Activated CD4-positive, CD25-positive, alpha-beta regulatory T cell treated with anti-CD3 and anti-CD28 coated beads, Interleukin-2, amount 50 U/mL, for 16 hours (primary cell): ENCODE measurements around the gene RASSF10.

Experiments
- DNase-seq: peaks from one replicate; pipeline ENCODE4 v3.0.0-alpha.2; 2020; ENCODE audit warnings: low read depth, low spot score

The RASSF10 gene

GRCh38 chr11:12994476-12994875 is 14.6 kb upstream of the RASSF10 start:
- no peak for DNase-seq

DNA sequence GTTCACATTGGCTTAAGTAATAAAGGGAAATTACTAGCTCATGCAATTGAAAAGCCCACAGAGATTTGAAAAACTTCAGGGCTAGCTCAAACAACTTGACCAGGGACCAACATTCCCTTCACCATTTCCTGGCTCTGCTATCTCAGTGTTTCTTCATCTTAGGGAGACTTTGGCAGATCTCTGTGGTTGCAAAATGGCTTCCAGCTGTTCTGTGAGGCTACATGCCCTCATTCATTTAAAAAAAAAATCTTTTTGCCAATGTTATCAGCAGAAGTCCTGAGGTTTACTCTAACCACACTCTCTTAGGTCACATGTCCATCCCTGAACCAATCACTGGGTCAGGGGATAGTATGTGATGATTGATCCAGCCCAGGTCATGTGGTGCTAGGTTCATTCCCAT is 13.9 kb upstream of the RASSF10 start:
- no peak for DNase-seq

- DNase-seq, result no peak
These were observed 13.3 kb upstream of the RASSF10 start for GRCh38 chr11:12995823-12996222.

- DNase-seq, result no peak
These were observed 11.9 kb upstream of the RASSF10 start for GRCh38 chr11:12997168-12997567.

DNA sequence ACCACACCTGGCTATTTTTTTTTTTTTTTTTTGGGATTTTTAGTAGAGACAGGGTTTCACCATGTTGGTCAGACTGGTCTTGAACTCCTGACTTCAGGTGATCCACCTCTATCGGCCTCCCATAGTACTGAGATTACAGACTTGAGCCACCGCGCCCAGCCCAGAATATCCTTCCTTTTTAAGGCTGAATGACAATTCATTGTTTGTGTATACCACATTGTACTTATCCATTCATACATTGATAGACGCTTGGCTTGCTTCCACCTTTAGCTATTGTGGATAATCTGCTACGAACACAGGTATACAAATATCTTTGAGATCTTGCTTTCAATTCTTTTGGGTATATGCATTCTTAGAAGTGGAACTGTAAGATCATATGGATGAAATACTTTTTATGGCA is 10.8 kb upstream of the RASSF10 start:
- DNase-seq, result no peak

- DNase-seq, result no peak
These were observed 9.5 kb upstream of the RASSF10 start for GRCh38 chr11:12999597-12999996.

DNA sequence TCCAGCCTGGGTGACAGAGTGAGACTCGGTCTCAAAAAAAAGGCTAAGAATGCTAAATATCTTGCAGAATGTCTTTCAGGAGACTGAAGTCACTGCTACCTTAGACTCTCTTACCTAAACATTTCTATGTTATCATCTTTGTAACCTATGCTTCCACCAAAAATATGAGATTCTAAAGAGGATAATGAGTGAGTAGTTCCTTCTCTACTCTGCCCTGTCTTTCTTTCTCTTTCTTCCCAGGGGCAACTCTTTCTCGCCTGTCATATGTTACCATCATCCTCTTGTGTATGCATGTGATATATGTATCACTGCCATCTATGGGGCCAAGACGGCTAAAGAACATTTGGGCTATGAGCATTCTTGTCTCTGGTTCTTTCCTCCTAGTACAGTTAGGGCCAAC is 9.0 kb upstream of the RASSF10 start:
- DNase-seq, result no peak

GRCh38 chr11:13000721-13001120 is 8.4 kb upstream of the RASSF10 start:
- DNase-seq, result no peak

DNA sequence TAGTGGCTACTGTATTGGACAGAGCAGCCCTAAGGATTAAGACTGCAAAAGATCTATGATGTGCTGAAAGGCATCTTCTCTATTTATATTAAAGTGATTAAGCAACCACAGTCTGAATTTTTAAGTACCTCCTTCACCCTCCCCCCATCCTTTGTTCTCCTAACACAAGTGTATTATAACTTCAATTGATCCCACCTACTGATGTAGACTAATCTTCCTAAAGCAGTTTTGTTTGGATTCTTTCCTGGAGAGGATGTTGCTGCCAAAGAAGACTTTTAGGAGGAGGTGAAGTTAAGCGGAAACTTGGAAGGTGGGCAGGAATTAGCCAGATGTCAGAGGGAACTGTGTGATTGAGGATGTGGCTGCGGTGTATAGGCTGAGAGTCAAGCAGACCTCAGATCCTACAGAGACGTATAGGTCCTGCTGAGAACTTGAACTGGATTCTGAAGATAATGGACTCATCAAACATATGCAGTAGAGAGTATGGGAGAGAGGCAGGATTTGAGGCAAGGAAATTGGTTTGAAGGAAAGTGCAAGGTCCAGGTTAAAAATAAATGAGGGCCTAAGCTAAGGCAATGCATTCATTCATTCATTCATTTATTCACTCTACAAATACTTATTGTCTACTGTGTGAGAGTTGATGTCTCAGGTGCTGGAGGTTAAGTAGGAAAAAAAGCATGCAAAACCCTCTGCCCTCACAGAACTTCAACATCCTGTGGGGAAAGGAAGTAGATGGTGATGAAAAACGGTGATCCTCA is 5.2 kb upstream of the RASSF10 start:
- DNase-seq, result no peak

DNA sequence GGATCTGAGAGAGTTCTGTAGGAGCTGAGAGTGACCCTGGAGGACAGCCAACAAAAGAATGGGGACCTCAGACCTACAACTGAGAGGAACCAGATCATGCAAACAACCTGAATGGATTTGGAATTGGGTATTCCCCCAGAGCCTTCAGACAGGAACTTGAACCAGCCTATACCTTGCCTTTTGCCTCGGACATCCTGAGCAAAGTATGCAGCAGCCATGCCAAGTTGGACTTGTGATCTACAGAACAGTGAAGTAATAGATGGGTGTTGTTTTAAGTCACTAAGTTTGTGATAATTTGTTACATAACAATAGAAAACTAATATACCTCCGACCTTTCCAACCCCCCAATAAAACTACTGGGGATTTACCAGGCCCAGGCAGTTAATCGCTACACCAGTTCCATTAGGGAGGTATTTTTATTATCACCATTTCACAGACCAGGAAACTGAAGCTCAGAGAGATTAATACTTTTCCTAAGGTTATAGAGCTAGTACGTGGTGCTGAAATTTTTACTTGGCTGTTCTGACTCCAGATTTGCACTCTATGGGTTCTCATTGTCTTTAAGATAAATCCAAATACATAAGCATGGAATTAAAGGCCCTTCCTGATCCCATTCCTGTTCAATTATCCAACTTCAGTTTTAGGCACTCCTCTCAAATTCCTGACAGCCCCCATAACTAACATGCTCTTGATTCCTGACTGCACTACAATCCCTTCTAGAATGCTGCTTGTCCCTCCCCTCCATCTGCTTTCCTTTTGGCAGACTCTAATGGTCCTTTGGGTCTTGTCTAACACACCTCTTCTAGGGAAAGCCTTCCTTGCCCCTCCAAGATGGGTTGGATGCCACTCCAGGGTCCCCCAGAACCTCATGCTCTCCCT is 1.7 kb upstream of the RASSF10 start:
- DNase-seq, result no peak

- DNase-seq, result no peak
These were observed 1.1 kb upstream of the RASSF10 start for GRCh38 chr11:13008061-13008435.

GRCh38 chr11:13009476-13009920 is 382 bp downstream of the RASSF10 start:
- no peak for DNase-seq

DNA sequence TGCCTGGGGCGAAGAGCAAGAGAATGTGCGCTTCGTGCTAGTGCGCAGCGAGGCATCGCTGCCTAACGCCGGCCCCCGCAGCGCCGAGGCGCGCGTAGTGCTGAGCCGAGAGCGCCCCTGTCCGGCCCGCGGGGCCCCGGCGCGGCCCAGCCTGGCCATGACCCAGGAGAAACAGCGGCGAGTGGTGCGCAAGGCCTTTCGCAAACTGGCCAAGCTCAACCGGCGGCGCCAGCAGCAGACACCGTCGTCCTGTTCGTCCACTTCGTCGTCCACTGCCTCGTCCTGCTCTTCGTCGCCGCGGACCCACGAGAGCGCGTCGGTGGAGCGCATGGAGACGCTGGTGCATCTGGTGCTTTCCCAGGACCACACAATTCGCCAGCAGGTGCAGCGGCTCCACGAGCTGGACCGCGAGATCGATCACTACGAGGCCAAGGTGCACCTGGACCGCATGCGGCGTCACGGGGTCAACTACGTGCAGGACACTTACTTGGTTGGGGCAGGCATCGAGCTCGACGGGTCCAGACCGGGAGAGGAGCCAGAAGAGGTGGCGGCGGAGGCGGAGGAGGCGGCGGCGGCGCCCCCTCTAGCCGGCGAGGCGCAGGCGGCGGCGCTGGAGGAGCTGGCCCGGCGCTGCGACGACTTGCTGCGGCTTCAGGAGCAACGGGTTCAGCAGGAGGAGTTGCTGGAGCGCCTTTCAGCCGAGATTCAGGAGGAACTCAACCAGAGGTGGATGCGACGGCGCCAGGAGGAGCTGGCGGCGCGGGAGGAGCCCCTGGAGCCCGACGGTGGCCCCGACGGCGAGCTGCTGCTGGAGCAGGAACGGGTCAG is 1.0 kb downstream of the RASSF10 start:
- no peak for DNase-seq

- no peak for DNase-seq
These were observed 1.8 kb downstream of the RASSF10 start for GRCh38 chr11:13010749-13011465.

DNA sequence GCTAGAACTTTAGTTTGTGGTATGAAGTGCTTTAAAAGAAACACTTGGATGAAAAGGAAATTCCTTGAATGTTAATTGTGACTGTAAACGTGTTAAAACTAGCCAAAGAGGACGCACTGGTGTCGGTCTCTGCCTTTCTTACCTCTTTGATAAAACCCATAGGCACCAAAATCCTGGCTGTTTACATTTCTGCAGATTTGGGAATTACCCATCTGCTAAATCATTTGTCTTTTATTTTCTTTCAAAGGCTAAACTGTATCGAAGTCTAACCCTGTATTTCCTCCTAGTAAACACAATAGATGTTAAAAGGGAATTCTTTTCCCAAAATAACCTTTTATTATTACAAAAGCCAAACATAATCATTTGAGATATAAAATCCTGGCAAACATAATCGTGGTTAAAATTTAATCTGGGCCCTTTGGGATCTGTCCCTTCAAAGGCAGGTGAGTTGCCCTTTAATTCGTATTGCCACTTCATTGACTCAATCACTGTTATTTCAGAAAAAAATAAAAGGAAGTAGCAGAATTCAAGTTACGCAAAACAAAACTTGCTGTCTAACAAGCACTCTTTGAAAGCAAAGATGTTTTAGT is 2.4 kb downstream of the RASSF10 start:
- DNase-seq, result no peak

DNA sequence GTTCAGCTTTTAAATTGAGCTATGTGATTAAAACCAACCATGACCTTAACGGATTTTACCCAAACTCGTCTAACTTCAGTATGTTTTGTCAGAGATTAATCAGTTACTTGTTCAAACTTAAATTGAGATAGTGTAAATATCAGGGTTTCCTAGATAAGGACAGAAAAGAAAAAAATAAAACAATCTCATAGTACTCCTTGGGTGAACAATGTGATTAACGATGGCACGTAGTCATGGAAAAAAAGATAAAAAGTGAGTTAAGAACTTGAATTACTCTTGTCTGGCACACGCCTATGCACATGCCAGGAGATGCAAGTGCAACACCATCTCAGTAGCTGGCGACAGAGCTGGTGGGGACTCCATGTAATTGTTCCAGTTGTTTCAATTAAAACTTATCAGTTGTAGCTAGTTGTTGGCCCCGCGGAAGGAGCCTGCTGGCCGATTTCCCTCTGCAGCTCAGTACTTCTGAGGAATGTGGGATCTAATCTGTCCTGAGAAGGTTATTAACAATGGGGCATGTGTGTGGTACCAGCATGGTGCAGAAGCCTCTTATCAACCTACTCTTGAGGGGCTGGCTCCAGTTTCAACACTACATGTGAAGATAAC is 3.0 kb downstream of the RASSF10 start:
- no peak for DNase-seq

DNA sequence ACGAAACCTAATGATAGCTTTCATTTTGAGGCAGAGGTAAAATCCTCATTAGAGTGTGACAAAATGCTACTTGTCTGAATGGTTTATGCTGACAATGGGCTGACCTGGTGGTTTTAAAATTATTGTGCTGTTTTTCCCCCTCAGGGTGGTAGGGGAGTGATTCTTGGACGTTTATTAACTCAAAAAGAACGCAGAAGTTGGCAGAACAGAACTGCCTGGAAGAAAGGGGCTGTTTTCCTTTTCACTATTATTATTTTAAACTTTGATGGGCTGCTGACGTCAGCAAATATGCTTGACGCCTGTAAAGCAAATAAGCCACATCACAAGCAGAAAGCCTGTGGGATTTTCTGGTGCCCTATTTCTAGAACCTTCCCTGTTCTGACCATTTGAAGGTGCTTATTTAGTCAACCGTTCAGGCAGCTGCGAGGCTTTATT is 4.0 kb downstream of the RASSF10 start:
- no peak for DNase-seq

DNA sequence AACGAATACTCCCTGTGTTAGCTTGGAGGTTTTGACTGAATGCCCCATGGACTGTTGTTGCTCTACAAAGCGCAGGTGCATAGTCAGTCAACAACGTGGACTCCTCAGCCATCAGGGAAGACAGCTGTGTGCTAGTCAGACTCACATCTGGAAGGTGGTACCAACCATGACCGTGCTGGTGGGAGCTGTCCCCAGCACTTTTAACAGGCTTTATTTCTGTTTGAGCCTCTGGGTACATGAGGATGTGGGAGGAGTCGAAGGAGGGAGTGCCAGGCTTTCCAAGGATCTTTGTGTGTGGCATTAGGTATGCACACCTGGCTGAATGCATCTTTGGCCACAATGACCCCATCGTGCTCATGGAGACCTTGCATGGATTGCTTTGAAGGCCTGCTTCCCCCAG is 6.6 kb downstream of the RASSF10 start:
- no peak for DNase-seq

DNA sequence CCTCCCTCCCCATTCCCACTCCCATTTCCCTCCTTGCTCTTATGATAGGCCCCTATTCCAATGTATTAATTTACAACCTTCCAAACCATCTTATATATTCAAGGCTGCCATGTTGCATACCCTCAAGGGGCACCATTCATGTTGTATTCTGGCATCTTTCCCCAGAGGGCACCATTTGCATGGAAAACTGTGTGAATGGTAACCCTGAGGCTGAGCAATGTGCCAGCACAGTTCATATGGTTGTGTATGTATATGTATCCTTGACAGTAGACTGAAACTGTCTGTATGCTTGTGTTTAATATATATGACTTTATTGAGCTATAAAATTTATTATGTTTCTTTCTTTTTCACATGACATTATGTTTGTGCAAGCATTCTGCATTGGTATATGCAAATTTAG is 7.3 kb downstream of the RASSF10 start:
- no peak for DNase-seq

DNA sequence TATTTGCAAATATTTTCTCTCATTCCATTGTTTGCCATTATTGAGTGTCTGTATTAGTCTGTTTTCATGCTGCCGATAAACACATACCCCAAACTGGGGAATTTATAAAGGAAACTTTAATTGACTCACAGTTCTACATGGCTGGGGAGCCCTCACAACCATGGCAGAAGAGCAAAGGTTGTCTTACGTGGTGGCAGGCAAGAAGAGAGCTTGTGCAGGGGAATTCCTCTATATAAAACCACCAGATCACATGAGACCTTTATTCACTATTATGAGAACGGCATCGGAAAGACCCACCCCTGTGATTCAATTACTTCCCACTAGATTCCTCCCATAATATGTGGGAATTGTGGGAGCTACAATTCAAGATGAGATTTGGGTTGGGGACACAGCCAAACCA is 10.2 kb downstream of the RASSF10 start:
- DNase-seq, result no peak

- DNase-seq, result no peak
These were observed 14.3 kb downstream of the RASSF10 start for GRCh38 chr11:13023423-13023822.
